Measurements from ENCODE around the gene TMEM141. TPM values are rescaled to one million over a fixed set of nuclear protein-coding genes. Genes with fewer than 3 reads are reported as not detected.
"Not testable (repeated sequence)": the region's sequence is repeated elsewhere in the genome, so short reads cannot be mapped to it uniquely, and the experiment has no call there.

TMEM141 gene
- total RNA-seq, 2 experiments from 2014 or later = 43.2 to 70.2 TPM

DNA sequence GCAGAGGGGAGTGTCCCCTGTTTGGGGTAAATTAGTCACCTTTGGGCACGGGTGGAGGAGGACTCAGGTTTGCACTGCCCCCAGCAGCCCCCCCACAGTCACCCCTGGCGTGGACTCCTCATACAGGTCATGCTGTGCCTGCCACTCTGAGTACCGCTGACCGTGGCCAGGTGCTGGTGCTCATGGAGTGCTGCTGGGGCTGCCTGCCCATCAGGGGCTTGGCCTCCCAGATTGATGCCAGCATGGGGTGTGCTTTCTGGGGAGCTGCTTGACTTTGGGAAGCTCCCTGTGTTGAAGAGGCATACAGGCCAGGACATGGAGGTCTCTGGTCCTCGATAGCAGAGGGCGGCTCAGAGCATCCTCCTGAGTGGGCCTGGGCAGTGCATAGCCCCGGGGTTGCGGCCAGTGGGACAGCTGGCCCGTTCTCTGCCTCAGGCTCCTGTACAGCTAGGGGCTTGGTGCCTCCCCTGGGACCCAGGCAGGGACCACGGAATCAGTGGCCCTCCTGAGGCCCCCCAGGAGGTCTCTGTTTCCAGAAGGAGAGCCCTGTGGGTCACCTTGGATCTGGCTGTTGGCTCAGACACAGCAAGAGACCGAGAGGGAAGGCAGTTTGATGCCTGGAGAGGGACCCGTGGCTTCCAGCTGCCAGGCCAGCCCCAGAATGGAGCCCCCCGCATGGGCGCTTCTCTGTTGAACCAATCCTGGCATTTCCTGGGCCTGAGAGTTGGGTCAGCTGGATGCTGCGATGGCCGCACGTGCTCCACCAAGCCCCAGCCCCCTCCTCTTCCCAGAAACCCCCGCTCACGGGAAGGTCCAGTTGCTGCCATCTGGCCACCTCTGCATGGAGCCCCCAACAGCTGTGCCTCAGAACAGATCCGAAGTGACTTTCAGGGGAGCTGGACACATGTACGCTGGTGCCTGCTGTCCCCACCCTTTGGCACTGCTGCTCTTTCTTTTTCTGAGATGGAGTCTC is 45.1 kb downstream of the TMEM141 start:
- no peaks in the 10 kb centered on the region for H3K9me3 ChIP-seq (ENCODE audit: low read length)
- H3K9me2 ChIP-seq (ENCODE audit: insufficient read depth, low read length) = no peaks in the 10 kb centered on the region
- DNase-seq (ENCODE audit: low spot score) = no peak
- BruUV-seq (replicated peaks) = no TSS peak
- no peak overlapping the region for H3K4me2 ChIP-seq (ENCODE audit: low read length)
- H3K4me1 ChIP-seq (ENCODE audit: insufficient read depth, low read length, poor library complexity, severe bottlenecking) = peaks cover under 1% of the 10 kb centered on the region
- H3K36me3 ChIP-seq (ENCODE audit: insufficient read depth, low read length) = peaks cover 65% of the 10 kb centered on the region
- H2AFZ ChIP-seq (ENCODE audit: low read length) = no peak overlapping the region
- no peaks in the 10 kb centered on the region for H3K79me2 ChIP-seq (ENCODE audit: insufficient read depth, low read depth, low read length)
- H3K4me3 ChIP-seq (ENCODE audit: low read depth, low read length, poor library complexity, severe bottlenecking) = no peak overlapping the region
- intact Hi-C loops (cut with micrococcal nuclease; ENCODE audit: unreplicated experiment) = no loop called here
- no peak overlapping the region for H3K27ac ChIP-seq (ENCODE audit: low read depth, low read length, poor library complexity, severe bottlenecking)
- TF ChIP-seq, protein P1, sequence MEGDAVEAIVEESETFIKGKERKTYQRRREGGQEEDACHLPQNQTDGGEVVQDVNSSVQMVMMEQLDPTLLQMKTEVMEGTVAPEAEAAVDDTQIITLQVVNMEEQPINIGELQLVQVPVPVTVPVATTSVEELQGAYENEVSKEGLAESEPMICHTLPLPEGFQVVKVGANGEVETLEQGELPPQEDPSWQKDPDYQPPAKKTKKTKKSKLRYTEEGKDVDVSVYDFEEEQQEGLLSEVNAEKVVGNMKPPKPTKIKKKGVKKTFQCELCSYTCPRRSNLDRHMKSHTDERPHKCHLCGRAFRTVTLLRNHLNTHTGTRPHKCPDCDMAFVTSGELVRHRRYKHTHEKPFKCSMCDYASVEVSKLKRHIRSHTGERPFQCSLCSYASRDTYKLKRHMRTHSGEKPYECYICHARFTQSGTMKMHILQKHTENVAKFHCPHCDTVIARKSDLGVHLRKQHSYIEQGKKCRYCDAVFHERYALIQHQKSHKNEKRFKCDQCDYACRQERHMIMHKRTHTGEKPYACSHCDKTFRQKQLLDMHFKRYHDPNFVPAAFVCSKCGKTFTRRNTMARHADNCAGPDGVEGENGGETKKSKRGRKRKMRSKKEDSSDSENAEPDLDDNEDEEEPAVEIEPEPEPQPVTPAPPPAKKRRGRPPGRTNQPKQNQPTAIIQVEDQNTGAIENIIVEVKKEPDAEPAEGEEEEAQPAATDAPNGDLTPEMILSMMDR (conservative IDR thresholded peaks at IDR 0.05; ENCODE audit: low read length) = no peak
- no peak for TF ChIP-seq EZH2phosphoT487 (IDR thresholded peaks at IDR 0.05; ENCODE audit: borderline replicate concordance, low read depth, low read length)
- ChIA-PET POLR2A (no interaction called here), CTCF (ENCODE audit: unreplicated experiment) (interaction anchor here (0.7 kb wide), 1 partner anchor 35 kb away, joined by 3 read pairs; no protein-coding TSS in a partner anchor)
- no peaks in the 10 kb centered on the region for H4K20me1 ChIP-seq (ENCODE audit: insufficient read depth, low read length)

DNA sequence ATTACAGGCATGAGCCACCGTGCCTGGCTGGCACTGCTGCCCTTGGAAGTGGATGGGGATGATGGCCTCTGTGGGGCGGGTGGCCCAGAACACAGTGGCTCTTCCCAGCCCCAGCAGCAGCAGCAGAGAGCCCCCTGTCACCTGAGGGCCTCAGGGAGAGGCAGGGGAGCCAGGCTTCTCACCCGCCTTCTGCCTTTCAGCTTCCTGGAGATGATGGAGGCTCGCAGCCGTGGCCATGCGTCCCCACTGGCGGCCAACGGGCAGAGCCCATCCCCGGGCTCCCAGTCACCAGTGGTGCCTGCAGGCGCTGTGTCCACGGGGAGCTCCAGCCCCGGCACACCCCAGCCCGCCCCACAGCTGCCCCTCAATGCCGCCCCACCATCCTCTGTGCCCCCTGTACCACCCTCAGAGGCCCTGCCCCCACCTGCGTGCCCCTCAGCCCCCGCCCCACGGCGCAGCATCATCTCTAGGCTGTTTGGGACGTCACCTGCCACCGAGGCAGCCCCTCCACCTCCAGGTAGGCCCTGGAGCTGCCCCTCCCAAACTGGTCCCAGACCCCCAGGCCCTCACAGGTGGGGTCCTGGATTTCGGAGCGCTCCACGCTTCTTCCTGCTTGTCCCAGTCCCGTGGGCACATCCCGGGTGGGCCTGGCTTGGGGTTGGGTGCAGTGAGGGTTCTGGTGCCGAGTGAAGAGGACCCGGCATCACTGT is 46.2 kb downstream of the TMEM141 start:
- POLR2A ChIA-PET = no interaction called here
- no peak for DNase-seq (ENCODE audit: low spot score)
- BruUV-seq (replicated peaks) = no TSS peak
- Histone ChIP-seq H3K79me2 (ENCODE audit: insufficient read depth, low read depth, low read length) (no peaks in the 10 kb centered on the region), H3K27ac (ENCODE audit: low read depth, low read length, poor library complexity, severe bottlenecking) (no peak overlapping the region), H3K4me2 (ENCODE audit: low read length) (no peak overlapping the region), H2AFZ (ENCODE audit: low read length) (no peak overlapping the region), H3K4me1 (ENCODE audit: insufficient read depth, low read length, poor library complexity, severe bottlenecking) (peaks cover 6% of the 10 kb centered on the region), H3K36me3 (ENCODE audit: insufficient read depth, low read length) (peaks cover 57% of the 10 kb centered on the region), H4K20me1 (ENCODE audit: insufficient read depth, low read length) (no peaks in the 10 kb centered on the region), H3K9me3 (ENCODE audit: low read length) (no peaks in the 10 kb centered on the region), H3K4me3 (ENCODE audit: low read depth, low read length, poor library complexity, severe bottlenecking) (no peak overlapping the region), H3K9me2 (ENCODE audit: insufficient read depth, low read length) (no peaks in the 10 kb centered on the region)
- no peak for TF ChIP-seq EZH2phosphoT487 (IDR thresholded peaks at IDR 0.05; ENCODE audit: borderline replicate concordance, low read depth, low read length)
- TF ChIP-seq, protein P1 (conservative IDR thresholded peaks at IDR 0.05; ENCODE audit: low read length) = no peak
- CTCF ChIA-PET (ENCODE audit: unreplicated experiment) = no interaction called here
- intact Hi-C loops (cut with micrococcal nuclease; ENCODE audit: unreplicated experiment) = no loop called here

DNA sequence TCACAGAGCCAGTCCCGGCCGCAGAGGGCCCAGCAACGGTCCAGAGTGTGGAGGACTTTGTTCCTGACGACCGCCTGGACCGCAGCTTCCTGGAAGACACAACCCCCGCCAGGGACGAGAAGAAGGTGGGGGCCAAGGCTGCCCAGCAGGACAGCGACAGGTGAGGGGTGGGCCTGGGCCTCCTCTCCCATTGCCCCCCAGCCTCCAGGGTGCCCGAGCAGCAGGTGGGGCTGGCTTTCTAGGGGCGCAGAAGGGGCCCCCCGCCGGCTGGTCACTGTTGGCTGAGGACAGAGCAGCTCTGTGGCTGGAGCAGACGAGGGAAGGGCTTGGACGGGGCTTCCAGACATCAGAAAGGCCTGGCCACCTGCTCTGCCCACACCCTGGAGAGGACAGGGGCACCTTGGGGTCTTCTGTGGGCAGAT is 46.7 kb downstream of the TMEM141 start:
- POLR2A ChIA-PET; H3K9me3 ChIP-seq (ENCODE audit: low read length); BruUV-seq (replicated peaks); intact Hi-C loops (cut with micrococcal nuclease; ENCODE audit: unreplicated experiment); H3K9me2 ChIP-seq (ENCODE audit: insufficient read depth, low read length); H2AFZ ChIP-seq (ENCODE audit: low read length); CTCF ChIA-PET (ENCODE audit: unreplicated experiment); H3K4me1 ChIP-seq (ENCODE audit: insufficient read depth, low read length, poor library complexity, severe bottlenecking); DNase-seq (ENCODE audit: low spot score); H3K27ac ChIP-seq (ENCODE audit: low read depth, low read length, poor library complexity, severe bottlenecking); H3K79me2 ChIP-seq (ENCODE audit: insufficient read depth, low read depth, low read length); H3K4me2 ChIP-seq (ENCODE audit: low read length); H4K20me1 ChIP-seq (ENCODE audit: insufficient read depth, low read length); H3K4me3 ChIP-seq (ENCODE audit: low read depth, low read length, poor library complexity, severe bottlenecking): not testable (repeated sequence)
- H3K36me3 ChIP-seq (ENCODE audit: insufficient read depth, low read length) = peaks cover 53% of the 10 kb centered on the region
